Epithelial cell of umbilical artery (primary cell): Measurements from ENCODE around the gene CACNA2D1. TPM values are rescaled to one million over a fixed set of nuclear protein-coding genes. Genes with fewer than 3 reads are reported as not detected.

ENCODE experiments used
- total RNA-seq: library from RNA; depleted of rRNA; stranded (reverse); fragments of >200 nt; gene quantifications from 2 replicates; pipeline ENCODE4 v1.2.3, GENCODE V29; 2014

Gene CACNA2D1
- total RNA-seq, result 54.6 and 120 TPM in 2 replicates

GRCh38 chr7:82443547-82444219 lies at the start of gene CACNA2D1:
Gene CACNA2D1 (minus strand): TSS chr7:82443777.

